ENCODE measurements around the gene AMDHD2. TPM values are rescaled to one million over a fixed set of nuclear protein-coding genes. Genes with fewer than 3 reads are reported as not detected.
"Not testable (repeated sequence)": the region's sequence is repeated elsewhere in the genome, so short reads cannot be mapped to it uniquely, and the experiment has no call there.

AMDHD2 gene
- total RNA-seq, 1 experiment from 2014 or later = 67.2 TPM

DNA sequence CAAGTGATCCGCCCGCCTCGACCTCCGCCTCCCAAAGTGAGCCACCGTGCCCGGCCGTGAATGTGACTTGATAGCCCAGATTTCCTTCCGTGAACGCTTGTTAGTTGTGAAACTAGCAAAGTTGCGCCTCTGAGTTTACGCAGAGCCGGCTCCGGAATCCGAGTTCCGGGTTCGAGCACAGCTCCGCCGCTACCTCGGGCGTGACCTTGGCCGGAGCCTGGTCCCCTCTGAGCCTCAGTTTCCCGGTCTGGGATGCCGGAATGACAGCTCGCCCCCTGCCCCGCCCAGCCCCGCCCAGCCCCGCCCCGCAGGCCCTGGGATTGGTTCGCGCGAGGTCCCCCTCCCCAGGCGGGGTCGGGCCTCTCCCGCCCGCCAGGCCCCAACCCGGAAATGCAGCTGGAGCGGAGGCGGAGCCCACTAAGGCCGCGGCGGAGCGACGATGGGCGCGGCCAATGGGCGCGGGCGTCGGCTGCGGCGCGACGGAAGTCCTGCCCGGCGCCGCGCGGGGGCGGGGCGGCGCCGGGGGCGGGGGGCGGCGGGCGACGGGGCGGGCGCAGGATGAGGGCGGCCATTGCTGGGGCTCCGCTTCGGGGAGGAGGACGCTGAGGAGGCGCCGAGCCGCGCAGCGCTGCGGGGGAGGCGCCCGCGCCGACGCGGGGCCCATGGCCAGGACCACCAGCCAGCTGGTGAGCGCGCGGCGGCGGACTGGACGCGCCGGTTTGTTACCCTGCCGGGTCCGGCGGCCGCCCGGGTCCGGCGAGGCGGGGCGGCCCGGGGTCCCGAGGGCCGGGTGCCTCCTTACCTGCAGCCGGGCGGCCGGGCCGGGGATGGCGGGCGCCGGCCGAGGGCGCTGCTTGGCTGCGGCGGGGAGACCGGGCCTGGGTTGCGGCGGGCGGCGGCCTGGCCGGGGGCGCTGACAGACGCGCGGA is 17.5 kb downstream of the AMDHD2 start, which contains the start of gene PDPK1:
Gene PDPK1 (plus strand): TSS at position 571 of the 929 bp plus-strand sequence. CDS start 92 bp downstream, at position 663.
- POLR2A ChIA-PET = interaction anchor here (0.6 to 1.1 kb wide), 3 partner anchors 14 to 23 kb away, joined by 5 to 6 read pairs (median 5); partner anchors contain the start of gene AMDHD2
- peaks cover 26% of the 10 kb centered on the region for H3K36me3 Mint-ChIP-seq (ENCODE audit: insufficient read depth, unreplicated experiment)
- peaks cover 25% of the 10 kb centered on the region for H3K4me1 ChIP-seq
- H3K4me1 Mint-ChIP-seq (ENCODE audit: low read depth, unreplicated experiment) = peaks cover 16% of the 10 kb centered on the region
- DNase-seq = peak; percentile 93 to 95
- TF ChIP-seq, protein P1, sequence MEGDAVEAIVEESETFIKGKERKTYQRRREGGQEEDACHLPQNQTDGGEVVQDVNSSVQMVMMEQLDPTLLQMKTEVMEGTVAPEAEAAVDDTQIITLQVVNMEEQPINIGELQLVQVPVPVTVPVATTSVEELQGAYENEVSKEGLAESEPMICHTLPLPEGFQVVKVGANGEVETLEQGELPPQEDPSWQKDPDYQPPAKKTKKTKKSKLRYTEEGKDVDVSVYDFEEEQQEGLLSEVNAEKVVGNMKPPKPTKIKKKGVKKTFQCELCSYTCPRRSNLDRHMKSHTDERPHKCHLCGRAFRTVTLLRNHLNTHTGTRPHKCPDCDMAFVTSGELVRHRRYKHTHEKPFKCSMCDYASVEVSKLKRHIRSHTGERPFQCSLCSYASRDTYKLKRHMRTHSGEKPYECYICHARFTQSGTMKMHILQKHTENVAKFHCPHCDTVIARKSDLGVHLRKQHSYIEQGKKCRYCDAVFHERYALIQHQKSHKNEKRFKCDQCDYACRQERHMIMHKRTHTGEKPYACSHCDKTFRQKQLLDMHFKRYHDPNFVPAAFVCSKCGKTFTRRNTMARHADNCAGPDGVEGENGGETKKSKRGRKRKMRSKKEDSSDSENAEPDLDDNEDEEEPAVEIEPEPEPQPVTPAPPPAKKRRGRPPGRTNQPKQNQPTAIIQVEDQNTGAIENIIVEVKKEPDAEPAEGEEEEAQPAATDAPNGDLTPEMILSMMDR (IDR thresholded peaks at IDR 0.05; ENCODE audit: insufficient read depth in 1 of 2, low read depth in 1 of 2, low read length in 1 of 2, severe bottlenecking in 1 of 2, unreplicated experiment in 1 of 2) = no peak
- no peaks in the 10 kb centered on the region for H3K27me3 ChIP-seq (replicated peaks; ENCODE audit: control insufficient read depth, insufficient read depth, low read length)
- H3K36me3 ChIP-seq (ENCODE audit: control insufficient read depth, insufficient read depth, low read length) = no peaks in the 10 kb centered on the region
- H3K9me3 ChIP-seq = no peaks in the 10 kb centered on the region
- peak within 1 kb of the TSS; percentile 78 for H3K4me3 ChIP-seq (ENCODE audit: low read depth, low read length)
- H3K9me3 Mint-ChIP-seq (ENCODE audit: unreplicated experiment) = no peaks in the 10 kb centered on the region
- BruUV-seq (replicated peaks) = no TSS peak
- H3K27ac Mint-ChIP-seq (ENCODE audit: unreplicated experiment) = peak within 1 kb of the TSS; percentile 74
- no peaks in the 10 kb centered on the region for H3K27me3 Mint-ChIP-seq (ENCODE audit: insufficient read depth, unreplicated experiment)
- intact Hi-C loops (cut with micrococcal nuclease; ENCODE audit: unreplicated experiment) = no loop called here
- H3K4me3 Mint-ChIP-seq (ENCODE audit: unreplicated experiment) = peak within 1 kb of the TSS; percentile 81
- CTCF ChIA-PET = interaction anchor here (0.5 to 0.7 kb wide), 2 partner anchors 113 to 311 kb away, joined by 3 to 4 read pairs; no protein-coding TSS in a partner anchor

DNA sequence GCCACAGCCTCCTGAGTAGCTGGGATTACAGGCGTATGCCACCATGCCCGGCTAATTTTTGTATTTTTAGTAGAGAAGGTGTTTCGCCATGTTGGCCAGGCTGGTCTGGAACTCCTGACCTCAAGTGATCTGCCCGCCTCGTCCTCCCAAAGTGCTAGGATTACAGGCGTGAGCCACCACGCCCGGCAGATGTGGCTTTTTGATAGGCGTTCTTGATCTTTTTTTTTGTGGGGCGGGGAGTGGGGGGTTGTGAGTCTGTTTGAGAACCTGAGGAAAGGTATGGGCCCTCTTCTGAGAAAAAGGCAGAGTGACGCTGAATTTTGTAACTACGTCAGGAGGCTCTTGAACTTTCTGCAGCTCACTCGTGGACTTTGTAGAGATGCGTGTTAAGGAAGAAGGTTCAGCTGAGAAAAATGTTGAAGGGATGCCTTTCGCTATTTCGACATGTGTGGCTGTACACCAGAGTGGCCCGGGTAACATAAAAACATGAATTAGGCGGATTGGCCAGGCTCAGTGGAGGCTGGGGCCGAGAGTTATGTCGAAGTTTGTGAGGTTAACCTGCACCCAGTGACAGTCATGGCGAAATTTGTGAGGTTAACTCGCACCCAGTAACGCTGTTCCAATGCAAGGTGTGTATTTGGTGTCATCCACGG is 19.1 kb downstream of the AMDHD2 start:
- H3K27me3 Mint-ChIP-seq (ENCODE audit: insufficient read depth, unreplicated experiment); DNase-seq; H3K27ac Mint-ChIP-seq (ENCODE audit: unreplicated experiment); POLR2A ChIA-PET; CTCF ChIA-PET; H3K9me3 ChIP-seq; H3K27me3 ChIP-seq (replicated peaks; ENCODE audit: control insufficient read depth, insufficient read depth, low read length); intact Hi-C loops (cut with micrococcal nuclease; ENCODE audit: unreplicated experiment); H3K9me3 Mint-ChIP-seq (ENCODE audit: unreplicated experiment); BruUV-seq (replicated peaks); H3K36me3 ChIP-seq (ENCODE audit: control insufficient read depth, insufficient read depth, low read length); H3K4me3 ChIP-seq (ENCODE audit: low read depth, low read length): not testable (repeated sequence)
- H3K4me3 Mint-ChIP-seq (ENCODE audit: unreplicated experiment) = peak overlapping the region; percentile 76
- peaks cover 25% of the 10 kb centered on the region for H3K4me1 ChIP-seq
- H3K4me1 Mint-ChIP-seq (ENCODE audit: low read depth, unreplicated experiment) = peaks cover 16% of the 10 kb centered on the region
- peaks cover 22% of the 10 kb centered on the region for H3K36me3 Mint-ChIP-seq (ENCODE audit: insufficient read depth, unreplicated experiment)

DNA sequence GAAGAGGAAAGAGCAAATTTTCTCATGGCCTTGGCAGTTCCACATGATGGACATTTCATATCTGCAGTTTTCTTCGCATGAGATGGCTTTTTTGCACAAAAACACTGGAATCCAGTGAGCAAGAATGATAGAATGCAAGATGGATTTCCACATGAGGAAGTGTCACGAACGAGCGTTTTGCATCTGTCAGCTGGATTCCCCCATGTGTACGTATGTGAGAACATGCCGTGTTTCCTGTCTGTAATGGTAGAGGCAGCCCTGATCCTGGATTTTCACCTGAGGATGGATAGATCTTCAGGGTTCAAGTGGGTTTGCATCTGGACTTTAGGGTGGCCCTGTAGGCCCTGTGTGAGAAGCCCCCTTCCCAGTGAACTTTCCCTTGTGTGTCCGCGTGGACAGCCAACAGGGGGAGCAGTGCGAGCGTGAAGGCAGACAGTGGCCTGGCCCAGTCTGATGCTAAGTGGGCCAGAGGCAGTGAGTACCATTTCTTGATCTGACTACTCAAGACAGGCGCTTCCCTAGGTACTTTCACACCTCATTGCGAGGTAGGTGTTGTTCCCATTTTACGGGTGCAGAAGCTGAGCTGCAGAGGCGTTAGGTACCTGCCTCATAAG is 19.8 kb downstream of the AMDHD2 start:
- H3K9me3 ChIP-seq; intact Hi-C loops (cut with micrococcal nuclease; ENCODE audit: unreplicated experiment); BruUV-seq (replicated peaks); H3K27ac Mint-ChIP-seq (ENCODE audit: unreplicated experiment); CTCF ChIA-PET; H3K9me3 Mint-ChIP-seq (ENCODE audit: unreplicated experiment); H3K36me3 ChIP-seq (ENCODE audit: control insufficient read depth, insufficient read depth, low read length); H3K27me3 ChIP-seq (replicated peaks; ENCODE audit: control insufficient read depth, insufficient read depth, low read length); H3K4me3 ChIP-seq (ENCODE audit: low read depth, low read length); H3K27me3 Mint-ChIP-seq (ENCODE audit: insufficient read depth, unreplicated experiment); POLR2A ChIA-PET: not testable (repeated sequence)
- H3K4me1 Mint-ChIP-seq (ENCODE audit: low read depth, unreplicated experiment) = peaks cover 16% of the 10 kb centered on the region
- TF ChIP-seq, protein P1 (IDR thresholded peaks at IDR 0.05; ENCODE audit: insufficient read depth in 1 of 2, low read depth in 1 of 2, low read length in 1 of 2, severe bottlenecking in 1 of 2, unreplicated experiment in 1 of 2) = peak; percentile 36 to 39
- DNase-seq = peak in 1 of 2 experiments; percentile 55
- peaks cover 23% of the 10 kb centered on the region for H3K36me3 Mint-ChIP-seq (ENCODE audit: insufficient read depth, unreplicated experiment)
- H3K4me1 ChIP-seq = peaks cover 25% of the 10 kb centered on the region
- peak overlapping the region; percentile 22 for H3K4me3 Mint-ChIP-seq (ENCODE audit: unreplicated experiment)

DNA sequence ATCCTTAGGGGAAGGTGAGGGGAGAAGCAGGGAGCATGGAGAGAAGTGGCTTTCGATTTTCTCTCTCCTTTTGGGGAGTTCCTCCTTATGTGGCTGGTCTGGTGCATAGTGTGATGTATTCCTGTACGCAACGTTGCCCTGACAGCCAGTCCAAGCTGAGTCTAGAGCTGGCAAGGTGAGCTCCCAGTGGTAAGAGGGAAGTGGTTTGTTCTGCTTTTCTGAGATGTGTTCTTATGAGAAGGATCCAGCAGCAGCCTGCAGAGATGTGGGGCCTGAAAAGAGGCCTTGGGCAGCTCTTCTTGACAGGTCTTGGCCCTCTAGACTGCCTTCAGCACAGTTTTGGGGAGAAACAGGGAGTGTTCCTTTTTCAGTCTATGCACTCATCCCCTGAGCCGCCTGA is 20.7 kb downstream of the AMDHD2 start:
- H3K9me3 ChIP-seq; H3K9me3 Mint-ChIP-seq (ENCODE audit: unreplicated experiment); intact Hi-C loops (cut with micrococcal nuclease; ENCODE audit: unreplicated experiment): not testable (repeated sequence)

DNA sequence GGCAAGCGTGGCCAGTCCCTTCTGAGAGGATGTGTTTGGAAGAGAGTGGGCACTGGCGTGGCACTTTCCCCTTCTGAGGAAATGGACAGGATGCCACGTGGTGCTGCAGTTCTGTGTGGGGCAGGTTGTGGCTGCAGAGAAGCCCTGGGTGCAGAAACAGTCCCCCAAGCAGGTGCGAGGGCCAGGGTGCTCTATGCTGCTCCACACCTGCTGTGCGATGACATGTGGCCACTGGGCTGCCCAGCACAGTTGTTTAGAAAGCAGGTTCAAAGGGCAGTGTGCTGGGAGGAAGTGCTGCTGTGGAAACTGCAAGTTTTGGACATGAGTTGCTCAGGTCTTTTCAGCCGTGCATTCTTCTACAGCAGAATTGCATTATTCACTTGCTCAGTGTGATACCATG is 21.2 kb downstream of the AMDHD2 start:
- H3K27me3 Mint-ChIP-seq (ENCODE audit: insufficient read depth, unreplicated experiment); H3K27me3 ChIP-seq (replicated peaks; ENCODE audit: control insufficient read depth, insufficient read depth, low read length); H3K9me3 Mint-ChIP-seq (ENCODE audit: unreplicated experiment); H3K36me3 ChIP-seq (ENCODE audit: control insufficient read depth, insufficient read depth, low read length); POLR2A ChIA-PET; H3K4me3 ChIP-seq (ENCODE audit: low read depth, low read length); H3K9me3 ChIP-seq; BruUV-seq (replicated peaks); intact Hi-C loops (cut with micrococcal nuclease; ENCODE audit: unreplicated experiment); CTCF ChIA-PET: not testable (repeated sequence)
- Mint-ChIP-seq H3K4me1 (ENCODE audit: low read depth, unreplicated experiment) (peaks cover 16% of the 10 kb centered on the region), H3K4me3 (ENCODE audit: unreplicated experiment) (peak overlapping the region; percentile 53), H3K36me3 (ENCODE audit: insufficient read depth, unreplicated experiment) (peaks cover 26% of the 10 kb centered on the region), H3K27ac (ENCODE audit: unreplicated experiment) (peak overlapping the region; percentile 48)
- peaks cover 19% of the 10 kb centered on the region for H3K4me1 ChIP-seq
- DNase-seq = peak in 1 of 2 experiments; percentile 53

More for the DNA sequence above, 20.7 kb downstream of the AMDHD2 start:
- CTCF ChIA-PET; H3K27me3 Mint-ChIP-seq (ENCODE audit: insufficient read depth, unreplicated experiment); H3K27me3 ChIP-seq (replicated peaks; ENCODE audit: control insufficient read depth, insufficient read depth, low read length); POLR2A ChIA-PET; BruUV-seq (replicated peaks); H3K36me3 ChIP-seq (ENCODE audit: control insufficient read depth, insufficient read depth, low read length); DNase-seq; H3K4me3 ChIP-seq (ENCODE audit: low read depth, low read length): not testable (repeated sequence)
- peak overlapping the region; percentile 48 for H3K27ac Mint-ChIP-seq (ENCODE audit: unreplicated experiment)
- peaks cover 24% of the 10 kb centered on the region for H3K4me1 ChIP-seq
- H3K36me3 Mint-ChIP-seq (ENCODE audit: insufficient read depth, unreplicated experiment) = peaks cover 28% of the 10 kb centered on the region
- peaks cover 16% of the 10 kb centered on the region for H3K4me1 Mint-ChIP-seq (ENCODE audit: low read depth, unreplicated experiment)
- peak overlapping the region; percentile 53 for H3K4me3 Mint-ChIP-seq (ENCODE audit: unreplicated experiment)

All from Caco-2 (cell line).